HG02763 (cell line): ENCODE measurements around the gene PDE4B.
"Not testable (repeated sequence)": the region's sequence is repeated elsewhere in the genome, so short reads cannot be mapped to it uniquely, and the experiment has no call there.

Experiments
- ATAC-seq: cut with Tn5 transposase; IDR thresholded peaks from one replicate; pipeline ENCODE4 v1.9.1; 2021; ENCODE audit warnings: mild to moderate bottlenecking, moderate library complexity; ENCODE audit not compliant: unreplicated experiment

The PDE4B gene

GRCh38 chr1:65813956-65814355 is 21.3 kb downstream of the PDE4B start:
- no peak for ATAC-seq

- no peak for ATAC-seq
Measured at GRCh38 chr1:65814752-65815151, 22.1 kb downstream of the PDE4B start.

- no peak for ATAC-seq
Measured at GRCh38 chr1:65817891-65818290, 25.2 kb downstream of the PDE4B start.

GRCh38 chr1:65818966-65819365 is 26.3 kb downstream of the PDE4B start:
- no peak for ATAC-seq

GRCh38 chr1:65820983-65821382 is 28.3 kb downstream of the PDE4B start:
- no peak for ATAC-seq

GRCh38 chr1:65821386-65821785 is 28.7 kb downstream of the PDE4B start:
- ATAC-seq = no peak

- no peak for ATAC-seq
Measured at GRCh38 chr1:65824103-65824502, 31.4 kb downstream of the PDE4B start.

- ATAC-seq = no peak
Measured at GRCh38 chr1:65825741-65826140, 33.0 kb downstream of the PDE4B start.

- no peak for ATAC-seq
Measured at GRCh38 chr1:65826782-65827181, 34.1 kb downstream of the PDE4B start.

- no peak for ATAC-seq
Measured at GRCh38 chr1:65827346-65827745, 34.7 kb downstream of the PDE4B start.

GRCh38 chr1:65830306-65830705 is 37.6 kb downstream of the PDE4B start:
- no peak for ATAC-seq

GRCh38 chr1:65832296-65832695 is 39.6 kb downstream of the PDE4B start:
- no peak for ATAC-seq

- no peak for ATAC-seq
Measured at GRCh38 chr1:65836686-65837085, 44.0 kb downstream of the PDE4B start.

GRCh38 chr1:65840683-65841082 is 48.0 kb downstream of the PDE4B start:
- no peak for ATAC-seq

GRCh38 chr1:65844296-65844695 is 51.6 kb downstream of the PDE4B start:
- ATAC-seq = no peak

GRCh38 chr1:65844821-65845534 is 52.3 kb downstream of the PDE4B start:
- ATAC-seq = no peak

- no peak for ATAC-seq
Measured at GRCh38 chr1:65845535-65846060, 52.9 kb downstream of the PDE4B start.

- no peak for ATAC-seq
Measured at GRCh38 chr1:65846866-65847265, 54.2 kb downstream of the PDE4B start.

- ATAC-seq = no peak
Measured at GRCh38 chr1:65850281-65850680, 57.6 kb downstream of the PDE4B start.

- ATAC-seq = not testable (repeated sequence)
Measured at GRCh38 chr1:65856591-65856990, 63.9 kb downstream of the PDE4B start.

GRCh38 chr1:65866439-65866838 is 73.7 kb downstream of the PDE4B start:
- ATAC-seq = no peak

GRCh38 chr1:65872301-65872700 is 79.6 kb downstream of the PDE4B start:
- no peak for ATAC-seq

GRCh38 chr1:65878342-65878741 is 85.6 kb downstream of the PDE4B start:
- not testable (repeated sequence) for ATAC-seq
